ENCODE results near the gene IRX4.
"Not testable (repeated sequence)": the region's sequence is repeated elsewhere in the genome, so short reads cannot be mapped to it uniquely, and the experiment has no call there.

Gene IRX4

DNA sequence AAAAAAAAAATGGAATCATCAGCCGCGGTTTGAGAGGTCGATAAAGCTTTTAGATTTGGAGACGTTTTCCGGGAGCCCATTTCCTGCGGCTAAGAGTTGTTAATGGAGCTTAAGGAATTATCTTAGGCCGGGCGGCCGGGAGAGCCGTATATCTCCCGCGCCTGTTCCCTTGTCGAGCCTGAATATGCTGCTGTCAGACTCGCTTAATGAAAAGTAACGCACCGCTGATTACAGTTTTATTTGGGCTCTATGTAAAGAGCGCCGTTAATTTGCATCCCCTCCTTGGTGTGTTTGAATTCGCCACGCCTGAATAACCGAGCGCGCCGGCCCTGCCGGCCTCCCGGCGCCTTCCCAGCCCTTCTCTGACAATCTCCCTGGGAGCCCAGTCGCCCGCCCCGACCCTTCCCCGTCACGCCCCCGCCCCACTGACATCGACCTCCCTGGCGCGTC lies 7.9 kb downstream of the IRX4 start:
- Histone ChIP-seq H3K9me3 (ENCODE audit: control insufficient read depth, low read length) (no peaks in the 10 kb centered on the region), H3K4me1 (no peaks in the 10 kb centered on the region), H3K4me2 (ENCODE audit: low read length) (no peak overlapping the region), H2AFZ (no peak overlapping the region), H3K9ac (no peak overlapping the region), H3K79me2 (no peaks in the 10 kb centered on the region), H3K36me3 (ENCODE audit: control insufficient read depth, insufficient read depth, low read length) (no peaks in the 10 kb centered on the region), H3K4me3 (ENCODE audit: low read depth, low read length) (no peak overlapping the region), H3K27me3 (ENCODE audit: control insufficient read depth, insufficient read depth, low read length) (peaks cover 18% of the 10 kb centered on the region), H3K27ac (no peak overlapping the region)
- TF ChIP-seq, protein P1, sequence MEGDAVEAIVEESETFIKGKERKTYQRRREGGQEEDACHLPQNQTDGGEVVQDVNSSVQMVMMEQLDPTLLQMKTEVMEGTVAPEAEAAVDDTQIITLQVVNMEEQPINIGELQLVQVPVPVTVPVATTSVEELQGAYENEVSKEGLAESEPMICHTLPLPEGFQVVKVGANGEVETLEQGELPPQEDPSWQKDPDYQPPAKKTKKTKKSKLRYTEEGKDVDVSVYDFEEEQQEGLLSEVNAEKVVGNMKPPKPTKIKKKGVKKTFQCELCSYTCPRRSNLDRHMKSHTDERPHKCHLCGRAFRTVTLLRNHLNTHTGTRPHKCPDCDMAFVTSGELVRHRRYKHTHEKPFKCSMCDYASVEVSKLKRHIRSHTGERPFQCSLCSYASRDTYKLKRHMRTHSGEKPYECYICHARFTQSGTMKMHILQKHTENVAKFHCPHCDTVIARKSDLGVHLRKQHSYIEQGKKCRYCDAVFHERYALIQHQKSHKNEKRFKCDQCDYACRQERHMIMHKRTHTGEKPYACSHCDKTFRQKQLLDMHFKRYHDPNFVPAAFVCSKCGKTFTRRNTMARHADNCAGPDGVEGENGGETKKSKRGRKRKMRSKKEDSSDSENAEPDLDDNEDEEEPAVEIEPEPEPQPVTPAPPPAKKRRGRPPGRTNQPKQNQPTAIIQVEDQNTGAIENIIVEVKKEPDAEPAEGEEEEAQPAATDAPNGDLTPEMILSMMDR (IDR thresholded peaks at IDR 0.05), result no peak

- Histone ChIP-seq H2AFZ (no peak overlapping the region), H3K9me3 (ENCODE audit: control insufficient read depth, low read length) (no peaks in the 10 kb centered on the region), H3K4me3 (ENCODE audit: low read depth, low read length) (no peak overlapping the region), H3K4me1 (no peaks in the 10 kb centered on the region), H3K9ac (no peak overlapping the region), H3K27ac (no peak overlapping the region), H3K4me2 (ENCODE audit: low read length) (no peak overlapping the region), H3K79me2 (no peaks in the 10 kb centered on the region), H3K27me3 (ENCODE audit: control insufficient read depth, insufficient read depth, low read length) (peaks cover 18% of the 10 kb centered on the region), H3K36me3 (ENCODE audit: control insufficient read depth, insufficient read depth, low read length) (no peaks in the 10 kb centered on the region)
- TF ChIP-seq, protein P1 (IDR thresholded peaks at IDR 0.05), result no peak
Measured at GRCh38 chr5:1874348-1874747, 8.4 kb downstream of the IRX4 start.

DNA sequence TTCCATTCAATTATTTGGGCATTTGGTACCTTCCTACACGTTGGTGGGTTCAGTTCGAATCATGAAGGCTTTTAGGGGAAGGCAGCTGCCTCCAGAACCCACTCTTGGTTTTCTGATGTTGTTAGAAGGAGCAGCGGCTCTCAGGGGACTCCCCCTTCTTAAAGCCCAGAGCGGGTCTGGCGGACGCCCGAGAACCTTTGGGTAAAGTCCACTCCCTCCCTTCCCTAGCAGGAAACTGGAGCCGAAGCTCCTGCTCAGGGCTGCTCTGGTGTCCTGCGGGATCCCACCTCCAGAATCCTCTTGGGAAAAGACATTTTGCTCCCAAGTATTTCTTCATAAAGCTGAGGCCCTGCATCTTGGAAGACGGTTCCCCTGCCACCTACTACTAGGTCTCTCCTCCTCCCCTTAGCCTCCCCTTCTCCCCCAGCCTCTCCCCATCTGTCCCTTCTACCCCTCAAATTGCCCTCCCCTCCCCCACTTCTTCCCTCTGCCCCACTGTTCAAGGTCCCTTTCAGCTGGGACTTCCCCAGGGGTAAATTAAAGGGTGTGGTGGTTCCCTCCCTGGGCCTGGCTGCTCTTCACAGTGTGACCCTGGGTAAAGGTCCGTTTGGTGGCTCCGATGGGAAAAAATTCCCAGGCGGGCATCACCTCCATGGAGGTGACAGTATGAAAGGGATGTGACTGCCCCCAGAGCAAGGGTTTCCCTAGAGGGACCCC lies 9.3 kb downstream of the IRX4 start:
- H3K79me2 ChIP-seq, result no peaks in the 10 kb centered on the region
- H3K4me1 ChIP-seq, result no peaks in the 10 kb centered on the region
- no peaks in the 10 kb centered on the region for H3K9me3 ChIP-seq (ENCODE audit: control insufficient read depth, low read length)
- H2AFZ ChIP-seq, result no peak overlapping the region
- no peak overlapping the region for H3K9ac ChIP-seq
- peaks cover 14% of the 10 kb centered on the region for H3K27me3 ChIP-seq (ENCODE audit: control insufficient read depth, insufficient read depth, low read length)
- no peaks in the 10 kb centered on the region for H3K36me3 ChIP-seq (ENCODE audit: control insufficient read depth, insufficient read depth, low read length)
- H3K27ac ChIP-seq, result no peak overlapping the region
- no peak overlapping the region for H3K4me2 ChIP-seq (ENCODE audit: low read length)
- TF ChIP-seq, protein P1 (IDR thresholded peaks at IDR 0.05), result no peak
- H3K4me3 ChIP-seq (ENCODE audit: low read depth, low read length), result no peak overlapping the region

GRCh38 chr5:1871441-1871840 lies 11.3 kb downstream of the IRX4 start:
- Histone ChIP-seq H3K27me3 (ENCODE audit: control insufficient read depth, insufficient read depth, low read length) (peaks cover 11% of the 10 kb centered on the region), H3K9ac (no peak overlapping the region), H3K27ac (no peak overlapping the region), H3K4me2 (ENCODE audit: low read length) (no peak overlapping the region), H3K4me1 (no peaks in the 10 kb centered on the region), H2AFZ (no peak overlapping the region), H3K4me3 (ENCODE audit: low read depth, low read length) (no peak overlapping the region), H3K36me3 (ENCODE audit: control insufficient read depth, insufficient read depth, low read length) (no peaks in the 10 kb centered on the region), H3K79me2 (no peaks in the 10 kb centered on the region), H3K9me3 (ENCODE audit: control insufficient read depth, low read length) (no peaks in the 10 kb centered on the region)
- TF ChIP-seq, protein P1 (IDR thresholded peaks at IDR 0.05), result no peak

GRCh38 chr5:1870435-1871272 lies 12.1 kb downstream of the IRX4 start:
- H3K27ac ChIP-seq; H3K36me3 ChIP-seq (ENCODE audit: control insufficient read depth, insufficient read depth, low read length); H3K9me3 ChIP-seq (ENCODE audit: control insufficient read depth, low read length); H2AFZ ChIP-seq; H3K4me1 ChIP-seq; H3K27me3 ChIP-seq (ENCODE audit: control insufficient read depth, insufficient read depth, low read length); H3K4me2 ChIP-seq (ENCODE audit: low read length); H3K9ac ChIP-seq; H3K4me3 ChIP-seq (ENCODE audit: low read depth, low read length); H3K79me2 ChIP-seq: not testable (repeated sequence)
